Measurements from ENCODE around the gene FITM1.

DNA sequence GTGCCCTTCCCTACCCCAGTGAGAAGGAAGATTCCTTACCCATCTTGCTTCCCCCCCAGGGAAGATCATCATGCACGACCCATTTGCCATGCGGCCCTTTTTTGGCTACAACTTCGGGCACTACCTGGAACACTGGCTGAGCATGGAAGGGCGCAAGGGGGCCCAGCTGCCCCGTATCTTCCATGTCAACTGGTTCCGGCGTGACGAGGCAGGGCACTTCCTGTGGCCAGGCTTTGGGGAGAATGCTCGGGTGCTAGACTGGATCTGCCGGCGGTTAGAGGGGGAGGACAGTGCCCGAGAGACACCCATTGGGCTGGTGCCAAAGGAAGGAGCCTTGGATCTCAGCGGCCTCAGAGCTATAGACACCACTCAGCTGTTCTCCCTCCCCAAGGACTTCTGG, 27.0 kb upstream of the FITM1 start:
- no peak for TF ChIP-seq POLR2AphosphoS5 (IDR thresholded peaks at IDR 0.05; ENCODE audit: borderline replicate concordance, low read depth, low read length)
- no peak for TF ChIP-seq EZH2 (IDR thresholded peaks at IDR 0.05)
- no peak for TF ChIP-seq FOXP2 (optimal IDR thresholded peaks at IDR 0.05; ENCODE audit: control extremely low read depth, extremely low read length, insufficient read depth)

All from SK-N-MC (cell line).